ENCODE data around the gene GRK7. TPM values are rescaled to one million over a fixed set of nuclear protein-coding genes. Genes with fewer than 3 reads are reported as not detected.

Gene GRK7
- polyA plus RNA-seq, 1 of the 3 experiments (the other 2 are of a cell fraction): not detected

GRCh38 chr3:141796081-141796888, 33.1 kb downstream of the GRK7 start:
- Histone ChIP-seq H3K4me2 (no peak overlapping the region), H3K79me2 (ENCODE audit: insufficient read depth) (no peaks in the 10 kb centered on the region), H3K9me3 (no peaks in the 10 kb centered on the region), H3K27me3 (ENCODE audit: insufficient read depth) (no peaks in the 10 kb centered on the region), H3K4me3 (ENCODE audit: low read depth in 2 of 2, low read length in 1 of 2) (no peak overlapping the region), H3K9ac (no peak overlapping the region), H3K9me2 (no peaks in the 10 kb centered on the region), H3K36me3 (replicated peaks in 1 of 2; ENCODE audit: control insufficient read depth in 1 of 2, insufficient read depth in 2 of 2, low read length in 1 of 2) (no peaks in the 10 kb centered on the region), H2AFZ (ENCODE audit: low read depth) (no peak overlapping the region), H3K27ac (ENCODE audit: low read depth in 2 of 2, low read length in 1 of 2) (no peak overlapping the region), H3K4me1 (ENCODE audit: control insufficient read depth in 1 of 2, insufficient read depth in 2 of 2, low read depth in 1 of 2, low read length in 1 of 2) (peaks cover 0 to 3% of the 10 kb centered on the region in 2 experiments; a peak in 2 of 4 replicates), H4K20me1 (ENCODE audit: insufficient read depth) (no peaks in the 10 kb centered on the region), H3F3A (replicated peaks; ENCODE audit: insufficient read depth) (no peaks in the 10 kb centered on the region)
- peak; percentile 42 for DNase-seq
- TF ChIP-seq RAD21 (IDR thresholded peaks at IDR 0.05; ENCODE audit: low read length): no peak
- no peak for TF ChIP-seq SIN3A (IDR thresholded peaks at IDR 0.05; ENCODE audit: borderline replicate concordance, low read depth, low read length)
- TF ChIP-seq EZH2phosphoT487 (IDR thresholded peaks at IDR 0.05; ENCODE audit: borderline replicate concordance, low read depth): no peak
- no peak for TF ChIP-seq NFIC (IDR thresholded peaks at IDR 0.05; ENCODE audit: borderline replicate concordance)
- no peak for TF ChIP-seq CHD2 (IDR thresholded peaks at IDR 0.05; ENCODE audit: low read length, partially characterized antibody)
- no peak for TF ChIP-seq IRF3 (IDR thresholded peaks at IDR 0.05; ENCODE audit: low read depth, low read length)
- no peak for TF ChIP-seq PBX3 (IDR thresholded peaks at IDR 0.05)
- no peak for TF ChIP-seq USF2 (IDR thresholded peaks at IDR 0.05; ENCODE audit: borderline replicate concordance, low read depth, low read length)
- no peak for TF ChIP-seq REST (IDR thresholded peaks at IDR 0.05; ENCODE audit: low read depth, low read length)
- TF ChIP-seq POLR2AphosphoS5 (IDR thresholded peaks at IDR 0.05; ENCODE audit: low read depth, low read length): no peak
- no peak for TF ChIP-seq MAX (IDR thresholded peaks at IDR 0.05; ENCODE audit: low read depth)
- TF ChIP-seq NRF1 (IDR thresholded peaks at IDR 0.05; ENCODE audit: low read depth, low read length): no peak
- no peak for TF ChIP-seq TCF12 (IDR thresholded peaks at IDR 0.05)
- TF ChIP-seq MXI1 (IDR thresholded peaks at IDR 0.05; ENCODE audit: low read depth, low read length): no peak
- WGBS (ENCODE audit: low lambda C conversion rate): 60% methylated on average over 11 of the region's 11 CpGs
- ChIA-PET CTCF (interaction anchor here (1.5 kb wide), 1 partner anchor 47 kb away, joined by 3 read pairs; no protein-coding TSS in a partner anchor), POLR2A (no interaction called here)
